H9 (cell line): Measurements from ENCODE around the gene FMNL3. TPM values are rescaled to one million over a fixed set of nuclear protein-coding genes. Genes with fewer than 3 reads are reported as not detected.

Experiments
- DNase-seq: peaks from one replicate; pipeline ENCODE4 v3.0.0-alpha.2; 2017
- H2AFZ ChIP-seq: one replicate; pipeline ENCODE4 v1.6.1; 2013; ENCODE audit warnings: mild to moderate bottlenecking, low read length, control low read depth, moderate library complexity
- H2AK5ac ChIP-seq: 2 replicates; pipeline ENCODE4 v1.6.1; 2013; ENCODE audit warnings: low read length, control low read depth, mixed read lengths; ENCODE audit not compliant: insufficient read length
- H2BK120ac ChIP-seq: one replicate; pipeline ENCODE4 v1.6.1; 2013; ENCODE audit warnings: low read depth, mild to moderate bottlenecking, low read length, control low read depth, inconsistent platforms; ENCODE audit not compliant: poor library complexity, severe bottlenecking
- H2BK12ac ChIP-seq: 2 replicates; pipeline ENCODE4 v1.6.1; 2013; ENCODE audit warnings: low read length, control low read depth, mixed read lengths, low read depth; ENCODE audit not compliant: insufficient read length
- H2BK15ac ChIP-seq: 2 replicates; pipeline ENCODE4 v1.6.1; 2013; ENCODE audit warnings: low read depth, low read length, control low read depth
- H2BK20ac ChIP-seq: one replicate; pipeline ENCODE4 v1.6.1; 2013; ENCODE audit warnings: low read depth, mild to moderate bottlenecking, low read length, control low read depth, inconsistent platforms; ENCODE audit not compliant: poor library complexity, severe bottlenecking
- H2BK5ac ChIP-seq: 2 replicates; pipeline ENCODE4 v1.6.1; 2013; ENCODE audit warnings: low read length, control low read depth, mixed read lengths; ENCODE audit not compliant: insufficient read length
- H3K14ac ChIP-seq: 2 replicates; pipeline ENCODE4 v1.6.1; 2013; ENCODE audit warnings: low read length, control low read depth; ENCODE audit not compliant: insufficient read depth
- H3K18ac ChIP-seq: 2 replicates; pipeline ENCODE4 v1.6.1; 2013; ENCODE audit warnings: low read depth, mild to moderate bottlenecking, mixed read lengths, low read length, control low read depth; ENCODE audit not compliant: insufficient read length
- H3K23ac ChIP-seq: 2 replicates; pipeline ENCODE4 v1.6.1; 2013; ENCODE audit warnings: low read length, control low read depth, mixed read lengths, low read depth; ENCODE audit not compliant: insufficient read length
- H3K23me2 ChIP-seq: 2 replicates; pipeline ENCODE4 v1.6.1; 2013; ENCODE audit warnings: low read depth, mild to moderate bottlenecking, mixed read lengths, low read length, control low read depth; ENCODE audit not compliant: insufficient read length, poor library complexity, severe bottlenecking
- H3K27ac ChIP-seq: 2 replicates; pipeline ENCODE4 v1.5.1; 2013; ENCODE audit warnings: low read length, control low read depth, mixed read lengths, low read depth; ENCODE audit not compliant: insufficient read length
- H3K27me3 ChIP-seq: 2 replicates; pipeline ENCODE4 v1.6.1; 2013; ENCODE audit warnings: low read length, control low read depth, inconsistent platforms; ENCODE audit not compliant: insufficient read depth
- H3K4ac ChIP-seq: 2 replicates; pipeline ENCODE4 v1.6.1; 2013; ENCODE audit warnings: low read depth, mild to moderate bottlenecking, control low read depth, inconsistent platforms, low read length, moderate library complexity
- H3K4me1 ChIP-seq: 2 replicates; pipeline ENCODE4 v1.6.1; 2013; ENCODE audit warnings: low read length, control low read depth, inconsistent platforms; ENCODE audit not compliant: insufficient read depth
- H3K4me2 ChIP-seq: 2 replicates; pipeline ENCODE4 v1.6.1; 2013; ENCODE audit warnings: low read length, control low read depth, mixed read lengths; ENCODE audit not compliant: insufficient read length, insufficient read depth
- H3K56ac ChIP-seq: 2 replicates; pipeline ENCODE4 v1.6.1; 2013; ENCODE audit warnings: low read depth, mild to moderate bottlenecking, mixed read lengths, low read length, control low read depth; ENCODE audit not compliant: insufficient read length
- H3K79me1 ChIP-seq: 2 replicates; pipeline ENCODE4 v1.6.1; 2013; ENCODE audit warnings: low read depth, mild to moderate bottlenecking, moderate library complexity, low read length, control low read depth, inconsistent platforms; ENCODE audit not compliant: insufficient read depth, poor library complexity, severe bottlenecking
- H3K79me2 ChIP-seq: 2 replicates; pipeline ENCODE4 v1.6.1; 2013; ENCODE audit warnings: low read length, control low read depth, inconsistent platforms; ENCODE audit not compliant: insufficient read depth
- H3K9ac ChIP-seq: 2 replicates; pipeline ENCODE4 v1.6.1; 2013; ENCODE audit warnings: low read length, control low read depth, mixed read lengths; ENCODE audit not compliant: insufficient read length; ENCODE audit errors: extremely low read depth
- H3K9me3 ChIP-seq: one replicate; pipeline ENCODE4 v1.6.1; 2013; ENCODE audit warnings: low read depth, low read length, inconsistent platforms; ENCODE audit not compliant: control insufficient read depth
- H3T11ph ChIP-seq: one replicate; pipeline ENCODE4 v1.6.1; 2013; ENCODE audit warnings: mild to moderate bottlenecking, low read length, control low read depth, inconsistent platforms
- H4K20me1 ChIP-seq: one replicate; pipeline ENCODE4 v1.6.1; 2013; ENCODE audit not compliant: control insufficient read depth, insufficient read length, insufficient read depth
- H4K5ac ChIP-seq: 2 replicates; pipeline ENCODE4 v1.6.1; 2013; ENCODE audit warnings: low read depth, mild to moderate bottlenecking, mixed read lengths, low read length, control low read depth; ENCODE audit not compliant: insufficient read length
- H4K8ac ChIP-seq: replicated peaks from 2 replicates; pipeline ENCODE4 v1.6.1; 2013; ENCODE audit warnings: low read length, control low read depth, mixed read lengths, low read depth; ENCODE audit not compliant: insufficient read length
- H4K91ac ChIP-seq: 2 replicates; pipeline ENCODE4 v1.6.1; 2013; ENCODE audit warnings: low read depth, mild to moderate bottlenecking, moderate library complexity, mixed read lengths, low read length, control low read depth; ENCODE audit not compliant: insufficient read length
- H3K27ac Mint-ChIP-seq, 3 experiments: 2 replicates in 2 of 3; 3 replicates in 1 of 3; pipeline ENCODE4 v1.8.0; 2020 to 2021; ENCODE audit warnings: mixed read lengths in 3 of 3, mild to moderate bottlenecking in 1 of 3, moderate library complexity in 1 of 3
- H3K27me3 Mint-ChIP-seq: 2 replicates; pipeline ENCODE4 v1.8.0; 2021; ENCODE audit warnings: low read depth, mild to moderate bottlenecking, moderate library complexity, mixed read lengths
- H3K36me3 Mint-ChIP-seq, 3 experiments: 2 replicates in 2 of 3; 3 replicates in 1 of 3; pipeline ENCODE4 v1.8.0; 2020 to 2021; ENCODE audit warnings: low read depth in 3 of 3, mixed read lengths in 3 of 3; ENCODE audit not compliant: insufficient read depth in 1 of 3
- H3K4me1 Mint-ChIP-seq, 2 experiments: 2 replicates each; pipeline ENCODE4 v1.8.0; 2020; ENCODE audit warnings: mixed read lengths in 2 of 2
- H3K4me3 Mint-ChIP-seq, 2 experiments: 2 replicates in 1 of 2; 3 replicates in 1 of 2; pipeline ENCODE4 v1.8.0; 2020 to 2021; ENCODE audit warnings: mild to moderate bottlenecking in 2 of 2, mixed read lengths in 2 of 2, moderate library complexity in 1 of 2
- H3K9me3 Mint-ChIP-seq, 2 experiments: 2 replicates in 1 of 2; 3 replicates in 1 of 2; pipeline ENCODE4 v1.8.0; 2020; ENCODE audit warnings: mild to moderate bottlenecking in 2 of 2, mixed read lengths in 2 of 2, moderate library complexity in 1 of 2
- WGBS: extraction: QIAGEN DNeasy Blood & Tissue Kit; methylation state at CpG from one replicate; pipeline ENCODE4 v1.1.7; 2013; ENCODE audit warnings: missing lambda C conversion rate, low lambda C conversion rate, mixed read lengths; ENCODE audit not compliant: insufficient read length; ENCODE audit errors: extremely low coverage; 5-methylcytosine and 5-hydroxymethylcytosine counted together
- total RNA-seq: library from RNA; stranded (reverse); gene quantifications from 2 replicates; pipeline ENCODE4 v1.2.1, GENCODE V29; 2021
- TF ChIP-seq, protein P1 (sequence below): fragments of 200-600 bp; sonication (generic); conservative IDR thresholded peaks from 3 replicates; pipeline ENCODE4 v1.8.0; 2021; ENCODE audit warnings: antibody characterized with exemption, mild to moderate bottlenecking

FMNL3 gene
- total RNA-seq, 1 experiment from 2014 or later = 22.8 TPM

DNA sequence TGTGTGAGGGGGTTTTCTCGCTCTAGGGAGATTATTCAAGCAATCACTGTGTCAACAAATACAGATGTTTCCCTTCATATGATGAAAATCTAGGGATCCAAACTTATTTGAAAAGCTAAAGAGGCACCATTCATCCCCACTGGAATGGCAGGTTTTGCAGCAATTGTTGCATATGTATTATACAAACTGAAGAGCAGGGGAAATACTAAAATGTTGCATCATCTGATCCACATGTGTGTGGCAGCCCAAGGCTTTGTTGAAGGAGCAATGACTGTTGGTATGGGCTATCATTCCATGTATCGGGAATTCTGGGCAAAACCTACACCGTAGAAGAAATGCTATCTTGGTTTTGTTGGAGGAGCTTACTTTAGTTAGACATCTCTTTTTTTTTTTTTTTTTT, 87.9 kb downstream of the FMNL3 start:
- Mint-ChIP-seq H3K36me3 (no peaks in the 10 kb centered on the region), H3K27ac (peak overlapping the region in 1 of 3 experiments; percentile 31; a peak in 1 of 7 replicates), H3K9me3 (no peaks in the 10 kb centered on the region; a peak in 1 of 5 replicates), H3K4me3 (no peak overlapping the region), H3K27me3 (peaks cover 13% of the 10 kb centered on the region), H3K4me1 (peaks cover 29 to 38% of the 10 kb centered on the region in 2 experiments)
- H3K27ac ChIP-seq = no peak overlapping the region
- H2AK5ac ChIP-seq = no peak overlapping the region
- H3K4ac ChIP-seq = no peak overlapping the region
- DNase-seq = no peak
- peaks cover 2% of the 10 kb centered on the region; the same call in 1 of the 2 replicates for H3K4me1 ChIP-seq
- no peak overlapping the region for H3K18ac ChIP-seq
- H3K56ac ChIP-seq = no peak overlapping the region
- H2BK12ac ChIP-seq = no peak overlapping the region
- no peaks in the 10 kb centered on the region; the same call in 1 of the 2 replicates for H3K79me2 ChIP-seq
- no peak overlapping the region for H3K23ac ChIP-seq
- no peaks in the 10 kb centered on the region for H3K9me3 ChIP-seq
- no peak overlapping the region for H2BK20ac ChIP-seq
- H3K79me1 ChIP-seq = no peaks in the 10 kb centered on the region
- no peak overlapping the region for H4K5ac ChIP-seq
- no peak overlapping the region for H3T11ph ChIP-seq
- WGBS = no CpG with 5 or more reads among the region's 3 CpGs
- H3K9ac ChIP-seq = no peak overlapping the region
- H2AFZ ChIP-seq = no peak overlapping the region
- H2BK15ac ChIP-seq = no peak overlapping the region
- no peaks in the 10 kb centered on the region for H3K27me3 ChIP-seq
- no peak overlapping the region for H3K14ac ChIP-seq
- TF ChIP-seq, protein P1, sequence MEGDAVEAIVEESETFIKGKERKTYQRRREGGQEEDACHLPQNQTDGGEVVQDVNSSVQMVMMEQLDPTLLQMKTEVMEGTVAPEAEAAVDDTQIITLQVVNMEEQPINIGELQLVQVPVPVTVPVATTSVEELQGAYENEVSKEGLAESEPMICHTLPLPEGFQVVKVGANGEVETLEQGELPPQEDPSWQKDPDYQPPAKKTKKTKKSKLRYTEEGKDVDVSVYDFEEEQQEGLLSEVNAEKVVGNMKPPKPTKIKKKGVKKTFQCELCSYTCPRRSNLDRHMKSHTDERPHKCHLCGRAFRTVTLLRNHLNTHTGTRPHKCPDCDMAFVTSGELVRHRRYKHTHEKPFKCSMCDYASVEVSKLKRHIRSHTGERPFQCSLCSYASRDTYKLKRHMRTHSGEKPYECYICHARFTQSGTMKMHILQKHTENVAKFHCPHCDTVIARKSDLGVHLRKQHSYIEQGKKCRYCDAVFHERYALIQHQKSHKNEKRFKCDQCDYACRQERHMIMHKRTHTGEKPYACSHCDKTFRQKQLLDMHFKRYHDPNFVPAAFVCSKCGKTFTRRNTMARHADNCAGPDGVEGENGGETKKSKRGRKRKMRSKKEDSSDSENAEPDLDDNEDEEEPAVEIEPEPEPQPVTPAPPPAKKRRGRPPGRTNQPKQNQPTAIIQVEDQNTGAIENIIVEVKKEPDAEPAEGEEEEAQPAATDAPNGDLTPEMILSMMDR = no peak
- no peaks in the 10 kb centered on the region for H4K20me1 ChIP-seq
- H2BK5ac ChIP-seq = no peak overlapping the region
- H2BK120ac ChIP-seq = no peak overlapping the region
- peaks cover 6% of the 10 kb centered on the region for H3K23me2 ChIP-seq
- H4K8ac ChIP-seq = no peak overlapping the region
- no peak overlapping the region for H4K91ac ChIP-seq
- no peak overlapping the region for H3K4me2 ChIP-seq
